Endometrial microvascular endothelial cells (primary cell): ENCODE results near the gene DLG1. TPM values are rescaled to one million over a fixed set of nuclear protein-coding genes. Genes with fewer than 3 reads are reported as not detected.
"Not testable (repeated sequence)": the region's sequence is repeated elsewhere in the genome, so short reads cannot be mapped to it uniquely, and the experiment has no call there.

ENCODE experiments used
- in situ Hi-C: cut with HindIII; loops from 2 replicates; pipeline ENCODE4 v1.10.0; 2017; ENCODE audit warnings: low sequenced_read_pairs, low pct_unique_long_range_greater_than_20kb; ENCODE audit errors: inconsistent ontology term
- total RNA-seq: library from RNA; depleted of rRNA; stranded (reverse); fragments of >200 nt; gene quantifications from one replicate; pipeline ENCODE4 v1.2.3, GENCODE V29; 2015; ENCODE audit errors: inconsistent ontology term

The DLG1 gene
- total RNA-seq, 1 donor from 2014 or later: 32.8 TPM

GRCh38 chr3:197229836-197230235, 68.6 kb downstream of the DLG1 start:
- in situ Hi-C loops: no loop called here

DNA sequence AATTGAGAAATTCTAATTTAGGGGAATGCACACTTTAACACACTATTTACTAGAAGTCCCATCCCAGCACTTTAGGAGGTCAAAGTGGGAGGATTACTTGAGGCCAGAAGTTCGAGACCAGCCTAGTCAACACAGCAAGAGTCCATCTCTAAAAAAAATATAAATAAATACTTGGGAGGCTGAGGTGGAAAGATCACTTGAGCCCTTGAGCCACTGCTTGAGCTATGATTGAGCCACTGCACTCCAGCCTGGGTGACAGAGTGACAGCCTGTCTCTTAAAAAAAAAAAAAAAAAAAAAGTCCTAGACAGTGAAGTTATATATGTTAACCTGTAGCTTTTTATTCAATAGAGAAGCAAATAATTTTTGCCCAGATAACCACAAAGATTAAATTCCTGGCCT, 69.2 kb downstream of the DLG1 start:
- in situ Hi-C loops: no loop called here

GRCh38 chr3:197227780-197228574, 70.4 kb downstream of the DLG1 start:
- in situ Hi-C loops: no loop called here

DNA sequence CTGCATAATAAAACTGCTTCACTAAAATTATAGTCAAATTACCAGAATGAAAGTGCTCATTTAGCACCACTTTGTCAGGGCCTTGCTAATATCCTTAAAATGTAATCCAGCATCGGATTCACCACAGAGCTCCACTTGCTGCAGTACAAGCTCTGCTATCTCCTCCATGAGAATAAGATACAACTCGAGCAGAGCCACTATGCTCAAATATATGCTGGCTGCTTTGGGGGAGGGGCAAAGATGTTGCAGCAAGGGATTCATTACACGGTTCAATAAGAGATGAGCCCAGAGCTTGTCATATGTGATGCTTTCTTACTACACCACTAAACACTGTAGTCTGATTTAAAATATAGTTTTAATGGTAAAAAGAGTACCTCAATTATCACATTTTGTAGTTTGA, 72.2 kb downstream of the DLG1 start:
- in situ Hi-C loops: no loop called here

GRCh38 chr3:197225579-197225978, 72.8 kb downstream of the DLG1 start:
- in situ Hi-C loops: no loop called here

DNA sequence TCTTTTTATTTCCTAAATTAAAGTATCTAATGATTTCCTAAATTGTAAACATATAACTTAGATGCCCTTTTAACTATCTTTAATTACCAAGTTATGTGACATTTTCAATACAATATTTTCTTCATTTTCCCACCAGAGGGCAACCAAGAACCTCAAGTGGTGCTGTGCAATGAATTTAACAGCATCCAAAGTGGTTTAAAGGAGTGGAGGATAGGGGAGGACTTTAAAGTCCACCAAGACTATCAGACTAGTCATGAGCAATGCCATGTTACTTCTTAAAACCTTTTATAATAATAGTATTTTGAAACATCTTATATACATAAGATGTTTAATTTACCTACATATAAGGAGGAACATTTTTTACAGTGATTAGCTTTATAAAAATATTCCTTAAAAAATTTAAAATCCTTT, 74.4 kb downstream of the DLG1 start:
- in situ Hi-C loops: no loop called here

- in situ Hi-C loops: no loop called here
Measured at GRCh38 chr3:197222937-197223370, 75.5 kb downstream of the DLG1 start.

DNA sequence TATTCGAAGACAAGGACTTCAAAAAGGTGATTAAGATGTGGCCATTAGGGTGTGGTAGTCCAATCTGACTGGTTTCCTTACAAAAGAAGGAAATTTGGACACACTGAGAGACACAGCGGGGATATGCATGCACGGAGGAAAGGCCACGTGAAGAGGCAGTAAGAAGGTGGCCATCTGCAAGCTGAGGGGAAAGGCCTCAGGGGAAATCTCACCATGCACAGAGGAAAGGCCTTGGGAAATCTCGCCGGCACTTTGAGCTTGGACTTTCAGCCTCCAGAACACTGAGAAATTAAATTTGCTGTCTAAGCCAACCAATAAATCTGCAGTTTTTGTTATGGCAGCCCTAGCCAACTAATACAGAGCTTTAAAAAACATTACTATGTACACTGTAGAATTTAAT, 78.8 kb downstream of the DLG1 start:
- in situ Hi-C loops: no loop called here

GRCh38 chr3:197218210-197218609, 80.2 kb downstream of the DLG1 start:
- in situ Hi-C loops: no loop called here

- in situ Hi-C loops: no loop called here
Measured at GRCh38 chr3:197216914-197217313, 81.5 kb downstream of the DLG1 start.

DNA sequence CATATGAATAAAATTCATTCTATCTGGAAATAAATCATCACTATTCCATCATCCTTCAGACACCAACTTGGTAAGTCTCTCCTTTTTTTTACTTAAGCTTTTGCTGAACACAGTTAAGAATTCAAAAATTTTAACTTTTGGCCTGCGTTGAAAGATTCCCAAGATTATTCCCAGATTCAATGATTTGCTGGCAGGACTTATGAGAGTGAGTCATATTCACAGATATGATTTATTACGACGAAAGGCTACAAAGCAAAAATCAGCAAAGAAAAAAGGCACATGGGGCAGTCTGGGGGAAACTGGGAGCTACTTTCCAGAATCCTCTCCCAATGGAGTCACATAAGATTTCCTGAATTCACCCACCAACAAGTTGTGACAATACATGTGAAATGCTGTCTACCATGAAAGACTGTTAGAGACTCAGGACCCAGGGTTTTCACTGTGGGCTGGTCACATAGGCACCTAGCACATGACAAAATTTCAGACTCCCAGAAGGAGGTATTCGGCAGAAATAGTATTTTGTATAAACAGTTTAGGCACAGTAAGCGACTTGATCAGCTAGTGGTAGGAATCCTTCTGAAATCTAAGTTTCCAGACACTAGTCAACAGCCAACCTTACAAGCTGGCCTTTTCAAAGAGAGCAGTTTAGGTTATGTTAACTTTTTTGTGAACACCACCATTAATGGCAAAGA, 82.1 kb downstream of the DLG1 start:
- in situ Hi-C loops: no loop called here

DNA sequence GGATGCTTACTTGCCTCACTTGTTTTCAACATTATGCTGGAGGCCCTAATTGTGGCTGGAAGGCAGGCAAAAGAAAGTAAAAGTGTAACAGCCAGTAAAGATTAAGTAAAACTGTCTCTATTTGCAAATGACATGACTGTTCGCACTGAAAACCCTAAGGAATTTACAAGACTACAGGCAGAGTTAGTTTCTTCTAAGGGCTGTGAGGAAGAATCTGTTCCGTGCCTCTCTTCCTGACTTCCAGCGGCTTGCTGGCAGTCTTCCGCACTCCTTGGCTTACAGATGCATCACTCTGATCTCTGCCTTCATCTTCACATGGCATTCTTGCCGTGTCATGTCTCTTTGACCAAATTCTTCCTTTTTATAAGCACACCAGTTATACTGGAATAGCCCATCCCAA, 86.1 kb downstream of the DLG1 start:
- in situ Hi-C loops: no loop called here

GRCh38 chr3:197211698-197212097, 86.7 kb downstream of the DLG1 start:
- in situ Hi-C loops: not testable (repeated sequence)

DNA sequence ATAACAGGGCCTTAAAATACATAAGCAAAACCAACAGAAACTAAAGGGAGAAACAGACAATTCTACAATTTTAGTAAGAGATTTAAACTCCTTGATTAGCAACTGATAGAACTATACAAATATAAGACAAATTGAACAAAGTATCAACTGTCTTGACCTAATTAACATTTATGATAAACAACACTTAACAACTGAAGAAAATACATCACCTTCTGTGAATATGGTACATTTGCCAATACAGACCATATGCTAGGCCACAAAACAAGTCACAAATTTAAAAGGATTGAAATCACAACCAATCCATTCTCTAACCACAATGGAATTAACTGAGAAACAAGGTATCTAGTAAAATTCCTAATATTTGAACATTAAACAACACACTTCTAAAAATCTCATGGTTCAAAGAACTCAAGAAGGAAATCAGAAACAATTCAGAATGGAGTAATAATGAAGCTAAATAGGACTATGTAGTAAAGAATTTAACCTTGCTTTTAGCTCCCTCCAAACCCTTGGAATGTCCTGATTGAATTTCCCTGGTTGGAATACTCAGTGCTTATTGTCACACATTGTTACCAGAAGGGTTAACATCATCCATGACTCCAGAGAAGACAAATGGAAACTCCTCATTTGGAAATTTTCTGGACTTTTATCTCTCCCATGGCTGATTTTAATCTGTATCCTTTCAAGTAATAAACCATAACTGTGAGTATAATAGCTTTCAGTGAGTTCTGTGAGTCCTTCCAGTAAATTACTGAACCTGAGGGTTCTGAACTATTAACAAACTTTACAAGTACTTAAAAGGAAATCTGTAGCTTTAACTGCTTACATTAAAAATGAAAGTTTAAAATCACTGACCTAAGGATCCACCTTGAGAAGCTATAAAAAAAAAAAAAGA, 88.8 kb downstream of the DLG1 start:
- in situ Hi-C loops: no loop called here

DNA sequence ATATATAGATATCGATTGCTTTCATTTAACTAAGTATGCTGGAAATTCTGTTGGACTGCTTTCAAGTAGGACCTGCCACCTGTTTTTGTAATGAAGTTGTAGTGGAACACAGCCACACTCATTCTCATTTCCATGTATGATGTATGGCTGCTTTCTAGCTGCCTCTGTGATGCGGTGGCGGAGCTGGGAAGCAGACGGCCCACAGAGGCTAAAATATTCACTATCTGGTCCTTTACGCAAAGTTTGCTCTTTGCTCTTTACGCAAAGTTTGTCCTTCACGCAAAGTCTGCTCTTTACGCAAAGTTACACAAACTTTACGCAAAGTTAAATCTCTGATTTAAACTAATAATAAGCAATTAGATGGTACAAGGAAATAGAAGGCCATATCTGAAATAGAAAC, 91.5 kb downstream of the DLG1 start:
- in situ Hi-C loops: no loop called here

GRCh38 chr3:197205675-197206074, 92.7 kb downstream of the DLG1 start:
- in situ Hi-C loops: no loop called here

DNA sequence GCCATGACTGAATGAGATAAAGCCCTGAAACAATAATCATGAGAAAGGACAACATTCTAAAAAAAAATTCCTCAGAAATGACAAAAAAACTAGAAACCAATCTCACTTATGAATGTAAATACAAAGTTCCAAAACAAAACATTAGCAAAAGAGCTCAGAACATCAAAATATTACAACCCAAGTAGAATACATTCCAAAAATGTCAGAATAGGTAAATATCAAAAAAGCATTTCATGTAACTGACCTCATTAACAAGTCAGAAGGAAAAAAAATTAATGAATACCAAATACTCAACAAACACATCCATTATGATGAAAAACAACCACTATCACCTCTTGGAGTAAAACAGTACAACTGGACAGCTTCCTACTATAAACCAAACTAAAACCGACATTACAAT, 93.1 kb downstream of the DLG1 start:
- in situ Hi-C loops: no loop called here

- in situ Hi-C loops: no loop called here
Measured at GRCh38 chr3:197204736-197205135, 93.7 kb downstream of the DLG1 start.

- in situ Hi-C loops: no loop called here
Measured at GRCh38 chr3:197203714-197204146, 94.7 kb downstream of the DLG1 start.
